Measurements from ENCODE around the gene TIGD7. TPM values are rescaled to one million over a fixed set of nuclear protein-coding genes. Genes with fewer than 3 reads are reported as not detected.

The TIGD7 gene
- total and polyA plus RNA-seq, 2 of the 8 experiments (the other 6 are each of a cell fraction or from before 2014, with no cell fraction given), result 3.0 to 8.9 TPM

- DNase-seq (ENCODE audit: low read depth in 1 of 2, low spot score in 2 of 2) (no peak), FAIRE-seq (no peak)
- Histone ChIP-seq H3K23me2 (ENCODE audit: low read depth, low read length) (no peaks in the 10 kb centered on the region), H3K9me3 (ENCODE audit: insufficient read depth in 2 of 2, low read depth in 1 of 2, low read length in 1 of 2) (peaks cover 32 to 33% of the 10 kb centered on the region in 2 experiments), H2AK5ac (ENCODE audit: low read depth, low read length) (no peak overlapping the region), H4K91ac (replicated peaks; ENCODE audit: insufficient read length, low read length) (no peak overlapping the region), H4K8ac (ENCODE audit: extremely low read depth, insufficient read depth, low read length) (no peak overlapping the region; the same call in 1 of the 2 replicates), H2BK5ac (ENCODE audit: low read depth, low read length) (no peak overlapping the region), H3K4ac (replicated peaks; ENCODE audit: insufficient read length, low read depth, low read length) (no peak overlapping the region), H3K36me3 (ENCODE audit: control insufficient read depth in 2 of 4, insufficient read depth in 4 of 4, low read length in 3 of 4) (no peaks in the 10 kb centered on the region), H3K23ac (ENCODE audit: insufficient read length) (no peak overlapping the region), H3K18ac (ENCODE audit: extremely low read depth, low read length) (no peak overlapping the region), H3K27ac (ENCODE audit: low read depth, low read length) (no peak overlapping the region), H3K9ac (replicated peaks in 1 of 4; ENCODE audit: extremely low read depth in 1 of 4, low read depth in 3 of 4, low read length in 3 of 4) (no peak overlapping the region), H2BK20ac (ENCODE audit: low read length) (no peak overlapping the region), H3K79me2 (ENCODE audit: control insufficient read depth in 1 of 2, insufficient read depth in 2 of 2, low read length in 2 of 2) (no peaks in the 10 kb centered on the region), H3K56ac (replicated peaks; ENCODE audit: insufficient read length, low read depth, low read length) (no peak overlapping the region), H3K4me3 (ENCODE audit: extremely low read depth in 1 of 4, insufficient read depth in 2 of 4, low read depth in 3 of 4, low read length in 4 of 4) (no peak overlapping the region), H2BK12ac (ENCODE audit: low read depth, low read length) (no peak overlapping the region), H3K79me1 (ENCODE audit: low read depth, low read length) (no peaks in the 10 kb centered on the region), H3K14ac (ENCODE audit: insufficient read length) (no peak overlapping the region), H2AFZ (ENCODE audit: low read length) (no peak overlapping the region), H4K5ac (ENCODE audit: insufficient read length, low read depth, low read length) (no peak overlapping the region), H3K4me2 (ENCODE audit: insufficient read depth in 1 of 2, low read depth in 2 of 2, low read length in 2 of 2) (no peak overlapping the region), H2BK15ac (ENCODE audit: low read length) (no peak overlapping the region), H3K4me1 (replicated peaks in 1 of 4; ENCODE audit: control insufficient read depth in 3 of 4, insufficient read depth in 4 of 4, low read length in 3 of 4) (no peaks in the 10 kb centered on the region), H4K20me1 (replicated peaks in 1 of 2; ENCODE audit: control insufficient read depth in 1 of 2, insufficient read depth in 2 of 2, low read length in 2 of 2) (no peaks in the 10 kb centered on the region), H2BK120ac (replicated peaks; ENCODE audit: low read depth, low read length) (no peak overlapping the region), H3K27me3 (replicated peaks in 1 of 4; ENCODE audit: control insufficient read depth in 3 of 4, extremely low read depth in 1 of 4, insufficient read depth in 3 of 4, low read length in 3 of 4) (no peaks in the 10 kb centered on the region)
- CTCF ChIA-PET (ENCODE audit: partially characterized antibody), result interaction anchor here (0.5 to 1.5 kb wide), 3 partner anchors 9 to 145 kb away, joined by 3 read pairs; no protein-coding TSS in a partner anchor
- POLR2A ChIA-PET (ENCODE audit: partially characterized antibody), result interaction anchor here (1.1 kb wide), 1 partner anchor 207 kb away, joined by 5 read pairs; no protein-coding TSS in a partner anchor
- WGBS, 2 experiments (ENCODE audit: extremely low coverage in 1 of 2, insufficient coverage in 1 of 2, insufficient read length in 1 of 2, insufficient replicate concordance in 2 of 2, low coverage in 1 of 2, low lambda C conversion rate in 2 of 2, missing lambda C conversion rate in 1 of 2), result 100% methylated on average over 1 of the region's 1 CpG; no CpG with 5 or more reads in 1 of the 2 experiments
- TF ChIP-seq CREB1 (IDR thresholded peaks at IDR 0.05) (no peak), YY1 (IDR thresholded peaks at IDR 0.05; ENCODE audit: low read depth, low read length) (no peak), EZH2 (IDR thresholded peaks at IDR 0.05; ENCODE audit: low read depth, low read length, severe bottlenecking) (no peak), CBX8 (IDR thresholded peaks at IDR 0.05; ENCODE audit: borderline replicate concordance, low read depth, low read length) (no peak)
Observed at GRCh38 chr16:3249020-3249419, 56.2 kb downstream of the TIGD7 start.

Other genes starting within 250 kb of the TIGD7 start
- gene IL32, start 239.8 kb downstream of the TIGD7 start, total RNA-seq (2021; fragmentation: NEBNext Ultra II Directional; extraction: Animal tissue kit (Norgen Biotek cat#: 25700)), result 2.0 and 2.7 TPM in 2 replicates
- 4.3 and 5.0 TPM in 2 replicates for gene IL32, start 239.8 kb downstream of the TIGD7 start, polyA plus RNA-seq (2011; rRNA removed)
- 195 and 209 TPM in 2 replicates for gene ZSCAN10, start 206.1 kb downstream of the TIGD7 start, total RNA-seq (2021; fragmentation: NEBNext Ultra II Directional; extraction: Animal tissue kit (Norgen Biotek cat#: 25700))
- 314 and 488 TPM in 2 replicates for gene ZSCAN10, start 206.1 kb downstream of the TIGD7 start, polyA plus RNA-seq (2011; rRNA removed)
- gene ZNF205, start 192.8 kb downstream of the TIGD7 start, total RNA-seq (2021; fragmentation: NEBNext Ultra II Directional; extraction: Animal tissue kit (Norgen Biotek cat#: 25700)), result 17.0 and 19.1 TPM in 2 replicates
- gene ZNF205, start 192.8 kb downstream of the TIGD7 start, polyA plus RNA-seq (2011; rRNA removed), result 19.9 and 28.5 TPM in 2 replicates
- gene ZNF213, start 170.4 kb downstream of the TIGD7 start, total RNA-seq (2021; fragmentation: NEBNext Ultra II Directional; extraction: Animal tissue kit (Norgen Biotek cat#: 25700)), result 6.9 and 7.3 TPM in 2 replicates
- gene ZNF213, start 170.4 kb downstream of the TIGD7 start, polyA plus RNA-seq (2011; rRNA removed), result 1.6 and 3.8 TPM in 2 replicates
- gene OR1F1, start 117.2 kb downstream of the TIGD7 start, total RNA-seq (2021; fragmentation: NEBNext Ultra II Directional; extraction: Animal tissue kit (Norgen Biotek cat#: 25700)), result 0.48 and 0.52 TPM in 2 replicates
- gene OR1F1, start 117.2 kb downstream of the TIGD7 start, polyA plus RNA-seq (2011; rRNA removed), result 0.93 and 1.2 TPM in 2 replicates
- 7.5 and 9.9 TPM in 2 replicates for gene ZNF200, start 70.3 kb downstream of the TIGD7 start, total RNA-seq (2021; fragmentation: NEBNext Ultra II Directional; extraction: Animal tissue kit (Norgen Biotek cat#: 25700))
- 2.7 and 3.0 TPM in 2 replicates for gene ZNF200, start 70.3 kb downstream of the TIGD7 start, polyA plus RNA-seq (2011; rRNA removed)
- not detected in 2 replicates for gene MEFV, start 48.8 kb downstream of the TIGD7 start, total RNA-seq (2021; fragmentation: NEBNext Ultra II Directional; extraction: Animal tissue kit (Norgen Biotek cat#: 25700))
- gene MEFV, start 48.8 kb downstream of the TIGD7 start, polyA plus RNA-seq (2011; rRNA removed), result 0.02 and 0.03 TPM in 2 replicates
- 26.7 and 27.8 TPM in 2 replicates for gene ZNF263, start 21.9 kb downstream of the TIGD7 start, total RNA-seq (2021; fragmentation: NEBNext Ultra II Directional; extraction: Animal tissue kit (Norgen Biotek cat#: 25700))
- 9.2 and 20.7 TPM in 2 replicates for gene ZNF263, start 21.9 kb downstream of the TIGD7 start, polyA plus RNA-seq (2011; rRNA removed)
- gene ZNF75A, start 67 bp upstream of the TIGD7 start, total RNA-seq (2021; fragmentation: NEBNext Ultra II Directional; extraction: Animal tissue kit (Norgen Biotek cat#: 25700)), result 27.3 and 30.0 TPM in 2 replicates
- gene ZNF75A, start 67 bp upstream of the TIGD7 start, polyA plus RNA-seq (2011; rRNA removed), result 5.2 and 9.3 TPM in 2 replicates
- gene OR2C1, start 50.5 kb upstream of the TIGD7 start, total RNA-seq (2021; fragmentation: NEBNext Ultra II Directional; extraction: Animal tissue kit (Norgen Biotek cat#: 25700)), result not detected in 2 replicates
- gene OR2C1, start 50.5 kb upstream of the TIGD7 start, polyA plus RNA-seq (2011; rRNA removed), result not detected in 2 replicates
- gene ZSCAN32, start 95.6 kb upstream of the TIGD7 start, total RNA-seq (2021; fragmentation: NEBNext Ultra II Directional; extraction: Animal tissue kit (Norgen Biotek cat#: 25700)), result 22.0 and 22.6 TPM in 2 replicates
- 9.6 and 13.4 TPM in 2 replicates for gene ZSCAN32, start 95.6 kb upstream of the TIGD7 start, polyA plus RNA-seq (2011; rRNA removed)
- gene ZNF174, start 95.8 kb upstream of the TIGD7 start, total RNA-seq (2021; fragmentation: NEBNext Ultra II Directional; extraction: Animal tissue kit (Norgen Biotek cat#: 25700)), result 12.2 and 12.7 TPM in 2 replicates
- gene ZNF174, start 95.8 kb upstream of the TIGD7 start, polyA plus RNA-seq (2011; rRNA removed), result 9.1 and 10.9 TPM in 2 replicates
- 2.3 and 2.6 TPM in 2 replicates for gene ZNF597, start 138.1 kb upstream of the TIGD7 start, total RNA-seq (2021; fragmentation: NEBNext Ultra II Directional; extraction: Animal tissue kit (Norgen Biotek cat#: 25700))
- gene ZNF597, start 138.1 kb upstream of the TIGD7 start, polyA plus RNA-seq (2011; rRNA removed), result 0.63 and 0.68 TPM in 2 replicates
- 47.6 and 48.3 TPM in 2 replicates for gene NAA60, start 138.2 kb upstream of the TIGD7 start, total RNA-seq (2021; fragmentation: NEBNext Ultra II Directional; extraction: Animal tissue kit (Norgen Biotek cat#: 25700))
- 34.1 and 61.0 TPM in 2 replicates for gene NAA60, start 138.2 kb upstream of the TIGD7 start, polyA plus RNA-seq (2011; rRNA removed)
- gene C16orf90, start 190.1 kb upstream of the TIGD7 start, total RNA-seq (2021; fragmentation: NEBNext Ultra II Directional; extraction: Animal tissue kit (Norgen Biotek cat#: 25700)), result not detected in 2 replicates
- not detected in 2 replicates for gene C16orf90, start 190.1 kb upstream of the TIGD7 start, polyA plus RNA-seq (2011; rRNA removed)
- gene CLUAP1, start 195.6 kb upstream of the TIGD7 start, total RNA-seq (2021; fragmentation: NEBNext Ultra II Directional; extraction: Animal tissue kit (Norgen Biotek cat#: 25700)), result 11.5 and 15.1 TPM in 2 replicates
- gene CLUAP1, start 195.6 kb upstream of the TIGD7 start, polyA plus RNA-seq (2011; rRNA removed), result 4.0 and 4.8 TPM in 2 replicates